NCI-H1105 treated with DMSO at 0.1 percent for 48 hours (cell line): Measurements from ENCODE around the gene ZBTB11.
"Not testable (repeated sequence)": the region's sequence is repeated elsewhere in the genome, so short reads cannot be mapped to it uniquely, and the experiment has no call there.

Experiments
- DNase-seq: peaks from one replicate; lab custom pipeline; 2025; lab: John Stamatoyannopoulos, UW

ZBTB11 gene

DNA sequence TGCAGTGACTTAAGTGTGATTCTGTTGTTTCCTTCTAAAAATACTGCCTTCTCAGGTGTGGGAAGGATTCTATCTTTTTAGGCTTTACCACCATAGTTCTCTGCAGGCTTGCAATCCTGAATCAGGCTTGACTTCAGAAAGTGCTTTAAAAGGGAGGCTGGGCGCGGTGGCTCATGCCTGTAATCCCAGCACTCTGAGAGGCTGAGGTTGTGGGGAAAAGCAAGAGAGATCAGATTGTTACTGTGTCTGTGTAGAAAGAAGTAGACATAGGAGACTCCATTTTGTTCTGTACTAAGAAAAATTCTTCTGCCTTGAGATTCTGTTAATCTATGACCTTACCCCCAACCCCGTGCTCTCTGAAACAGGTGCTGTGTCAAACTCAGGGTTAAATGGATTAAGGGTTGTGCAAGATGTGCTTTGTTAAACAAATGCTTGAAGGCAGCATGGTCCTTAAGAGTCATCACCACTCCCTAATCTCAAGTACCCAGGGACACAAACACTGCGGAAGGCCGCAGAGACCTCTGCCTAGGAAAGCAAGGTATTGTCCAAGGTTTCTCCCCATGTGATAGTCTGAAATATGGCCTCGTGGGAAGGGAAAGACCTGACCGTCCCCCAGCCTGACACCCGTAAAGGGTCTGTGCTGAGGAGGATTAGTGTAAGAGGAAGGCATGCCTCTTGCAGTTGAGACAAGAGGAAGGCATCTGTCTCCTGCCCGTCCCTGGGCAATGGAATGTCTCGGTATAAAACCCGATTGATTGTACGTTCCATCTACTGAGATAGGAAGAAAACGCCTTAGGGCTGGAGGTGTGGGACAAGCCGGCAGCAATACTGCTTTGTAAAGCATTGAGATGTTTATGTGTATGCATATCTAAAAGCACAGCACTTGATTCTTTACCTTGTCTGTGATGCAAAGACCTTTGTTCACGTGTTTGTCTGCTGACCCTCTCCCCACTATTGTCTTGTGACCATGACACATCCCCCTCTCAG, 15.0 kb upstream of the ZBTB11 start:
- DNase-seq = not testable (repeated sequence)

DNA sequence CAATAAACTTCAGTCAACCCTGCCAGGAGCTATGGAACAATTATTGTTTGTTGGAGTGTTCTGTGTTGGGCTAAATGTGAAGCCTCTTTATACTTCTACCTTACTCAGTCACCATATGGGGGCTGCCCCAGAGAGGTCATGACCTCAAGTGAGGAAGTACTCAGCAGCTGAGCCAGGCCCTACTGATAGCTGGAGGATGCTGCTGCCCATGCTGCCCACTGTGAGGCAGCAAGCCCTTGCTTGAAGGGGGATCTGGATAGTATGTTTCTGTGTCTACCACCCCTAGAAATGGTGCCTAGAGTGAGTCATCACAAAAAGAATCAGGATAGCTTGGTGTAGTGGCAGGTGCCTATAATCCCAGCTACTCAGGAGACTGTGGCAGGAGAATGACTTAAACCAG, 14.0 kb upstream of the ZBTB11 start:
- DNase-seq = no peak

DNA sequence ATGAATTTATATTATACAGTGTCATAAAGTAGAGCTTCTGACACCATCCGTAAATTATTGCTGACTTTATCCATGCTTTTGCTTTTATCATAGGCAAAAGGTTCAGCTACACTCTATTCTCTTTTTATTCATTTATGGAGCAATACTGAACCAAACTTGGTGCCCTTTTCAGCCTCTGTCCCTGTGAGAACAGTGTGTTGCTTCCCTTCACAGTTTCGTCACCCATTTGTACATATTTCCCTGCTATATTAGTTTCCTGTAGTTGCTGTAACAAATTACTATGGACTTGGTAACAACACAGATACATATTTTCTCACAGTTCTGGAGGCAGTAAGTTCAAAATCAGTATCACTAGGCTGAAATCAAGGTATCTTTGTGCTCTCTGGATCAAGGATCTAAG, 12.4 kb upstream of the ZBTB11 start:
- no peak for DNase-seq

DNA sequence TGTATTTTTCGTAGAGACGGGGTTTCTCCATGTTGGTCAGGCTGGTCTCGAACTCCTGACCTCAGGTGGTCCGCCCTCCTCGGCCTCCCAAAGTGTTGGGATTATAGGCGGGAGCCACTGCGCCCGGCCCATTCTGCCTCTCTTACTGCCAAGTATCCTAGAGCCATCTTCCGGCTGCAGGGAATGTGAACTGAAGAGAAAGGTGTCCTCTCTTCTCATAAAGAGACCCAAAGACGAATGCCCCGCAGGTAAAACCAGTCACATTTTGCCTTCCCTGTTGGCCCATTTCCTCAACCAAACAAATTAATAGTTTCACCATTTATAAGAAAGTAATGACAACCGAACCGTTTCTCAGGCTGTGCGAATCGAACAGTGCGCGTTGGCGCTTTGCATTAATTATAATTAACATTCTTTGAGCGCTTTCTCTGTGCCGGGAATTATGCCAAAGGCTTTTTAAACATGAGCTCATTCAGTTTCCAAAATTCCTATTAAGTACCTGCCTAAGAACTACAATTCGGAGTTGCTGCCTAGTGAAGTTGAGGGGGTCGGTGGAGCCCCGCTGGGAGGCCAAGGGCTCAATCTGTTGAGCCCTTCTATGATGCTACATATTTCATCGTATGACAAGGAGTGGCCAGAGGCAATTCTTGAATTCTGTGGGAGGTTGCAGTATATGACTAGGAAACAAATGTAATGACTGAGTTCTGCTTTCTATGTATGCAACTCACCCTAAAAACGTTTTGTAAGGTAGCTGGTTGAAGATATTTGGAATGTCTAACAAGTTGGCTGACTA, 10.4 kb upstream of the ZBTB11 start:
- DNase-seq = no peak

DNA sequence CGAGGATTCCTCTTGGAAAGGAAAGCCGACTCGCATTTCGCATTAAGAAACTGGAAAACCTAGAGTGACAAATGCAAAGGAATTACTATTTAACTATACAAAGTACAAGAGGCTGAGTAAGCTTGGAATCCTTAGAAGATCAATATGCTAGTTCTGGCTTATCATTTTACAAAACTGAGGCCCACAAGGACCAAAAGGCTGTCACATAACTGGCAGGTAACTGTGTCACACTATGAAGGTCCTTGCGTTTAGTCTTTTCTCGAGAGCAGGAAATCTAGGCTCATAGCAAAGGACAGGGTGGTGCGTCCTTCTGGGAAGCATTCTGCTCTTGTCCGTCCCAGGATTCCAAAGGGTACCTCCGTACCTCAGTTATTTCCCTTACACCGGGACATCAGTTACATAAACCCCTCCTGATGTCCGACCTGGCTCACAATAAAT, 9.0 kb upstream of the ZBTB11 start:
- no peak for DNase-seq

DNA sequence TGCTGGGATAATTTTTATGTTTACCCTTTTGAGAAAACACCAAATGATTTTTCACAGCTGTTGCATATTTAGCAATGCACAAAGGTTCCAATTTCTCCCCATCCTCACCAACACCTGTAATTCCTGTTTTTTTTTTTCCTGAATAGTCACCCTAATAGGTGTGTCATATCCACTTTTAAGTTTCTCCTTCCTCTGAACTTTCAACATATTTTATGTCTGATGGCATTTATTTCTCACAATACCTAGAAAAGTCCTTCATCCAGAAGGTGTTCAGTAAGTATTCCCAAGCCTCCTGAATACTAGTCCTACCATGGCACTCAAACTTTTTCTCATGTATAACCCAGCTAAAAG, 8.1 kb upstream of the ZBTB11 start:
- no peak for DNase-seq

DNA sequence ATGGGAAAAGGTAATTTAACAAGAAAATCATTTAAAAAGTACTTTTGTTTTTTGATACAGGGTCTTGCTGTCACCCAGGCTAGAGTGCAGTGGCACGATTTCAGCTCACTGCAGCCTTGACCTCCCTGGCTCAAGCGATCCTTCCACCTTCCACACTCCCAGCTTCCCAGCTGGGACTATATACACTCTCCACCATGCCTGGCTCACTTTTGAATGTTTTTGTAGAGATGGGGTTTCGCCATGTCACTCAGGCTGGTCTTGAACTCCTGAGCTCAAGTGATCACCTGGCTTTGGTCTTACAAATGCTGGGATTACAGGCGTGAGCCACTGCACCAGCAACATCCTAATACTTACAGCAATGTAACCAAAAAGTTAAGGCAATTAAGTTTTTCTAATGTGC, 3.5 kb upstream of the ZBTB11 start:
- no peak for DNase-seq

DNA sequence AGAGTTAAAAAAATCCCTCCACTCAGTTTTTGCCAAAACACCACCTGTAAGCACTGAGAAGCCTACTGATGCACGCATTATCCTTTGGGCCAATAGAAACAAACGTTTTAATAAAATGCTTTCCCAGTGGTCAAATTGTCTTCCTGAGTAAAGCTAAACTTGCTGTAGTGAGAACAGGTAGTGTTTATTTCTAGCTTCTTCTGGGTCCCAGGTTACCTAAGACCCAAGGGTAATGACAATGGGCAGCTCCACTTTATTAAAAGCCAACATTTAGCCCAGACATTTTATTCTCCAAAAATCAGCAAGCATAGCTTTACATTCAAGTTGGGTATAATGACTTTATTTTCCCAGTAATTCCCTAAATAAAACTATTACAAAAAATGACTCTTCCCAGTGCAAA, 1.9 kb upstream of the ZBTB11 start:
- not testable (repeated sequence) for DNase-seq

DNA sequence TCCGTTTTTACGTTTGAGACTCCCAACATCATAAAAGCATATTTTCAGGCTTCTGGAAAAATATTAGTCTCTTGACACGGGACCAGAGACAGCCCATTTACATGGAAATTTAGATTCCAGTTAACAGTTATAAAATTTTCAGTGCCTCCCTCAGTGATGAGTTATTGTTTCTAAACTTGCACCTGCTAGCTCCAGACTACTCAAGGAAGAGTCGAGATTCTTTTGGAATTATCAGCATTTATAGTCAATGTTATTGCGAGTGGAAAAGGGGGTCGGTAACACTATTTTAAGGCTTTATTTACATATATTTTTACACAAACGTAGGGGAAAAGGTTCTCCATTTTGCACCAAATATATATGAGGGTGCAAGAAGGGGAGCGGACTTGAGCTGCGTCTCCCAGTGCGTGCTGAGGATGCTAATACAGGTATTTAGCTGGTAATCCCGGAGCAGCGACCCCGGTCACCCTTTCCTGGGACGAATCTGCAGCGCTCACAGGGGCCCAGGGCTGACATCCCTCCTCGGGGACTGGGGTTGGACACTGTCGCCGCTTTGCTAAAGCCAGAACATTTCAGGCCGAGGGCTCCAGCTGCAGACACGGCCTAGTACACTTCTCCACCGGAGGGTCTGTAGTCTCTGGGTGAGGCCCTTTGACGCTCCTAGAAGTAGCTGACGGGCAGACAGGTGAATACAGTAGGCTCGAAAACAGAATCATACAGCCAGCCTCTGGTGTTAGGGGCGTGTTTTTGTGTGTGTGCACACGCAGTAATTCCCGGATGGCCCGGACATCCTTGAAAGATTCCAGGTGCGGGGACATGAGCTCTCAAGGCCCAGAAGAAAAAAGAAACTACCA, 729 bp upstream of the ZBTB11 start:
- no peak for DNase-seq

DNA sequence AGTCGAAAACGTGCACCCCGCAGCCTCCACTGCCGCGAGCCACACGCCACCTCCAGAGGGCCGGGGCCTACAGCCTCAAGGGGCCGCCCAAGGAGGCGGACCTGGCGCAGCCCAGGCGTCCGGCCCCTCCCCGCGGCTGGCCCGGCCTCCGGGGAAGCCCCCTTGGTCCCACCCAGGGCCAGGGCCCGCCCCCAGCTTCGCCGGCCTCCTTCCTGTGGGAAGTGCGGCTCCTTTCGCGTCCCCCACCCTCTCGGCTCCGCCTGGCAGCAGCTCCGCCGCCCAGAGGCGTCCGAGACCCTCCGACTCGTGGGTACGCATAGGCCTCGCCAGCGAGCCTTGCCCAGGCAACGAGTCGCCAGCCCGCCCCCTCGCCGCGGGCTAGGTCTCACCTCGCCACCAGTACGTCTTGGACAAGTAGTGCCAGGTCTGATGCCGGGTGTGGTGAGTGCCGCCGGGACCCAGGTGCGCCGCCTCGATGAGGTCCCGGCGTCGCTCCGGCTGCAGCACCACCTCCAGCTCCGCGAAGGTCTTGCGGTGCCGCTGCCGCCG, 642 bp downstream of the ZBTB11 start:
- DNase-seq = no peak

DNA sequence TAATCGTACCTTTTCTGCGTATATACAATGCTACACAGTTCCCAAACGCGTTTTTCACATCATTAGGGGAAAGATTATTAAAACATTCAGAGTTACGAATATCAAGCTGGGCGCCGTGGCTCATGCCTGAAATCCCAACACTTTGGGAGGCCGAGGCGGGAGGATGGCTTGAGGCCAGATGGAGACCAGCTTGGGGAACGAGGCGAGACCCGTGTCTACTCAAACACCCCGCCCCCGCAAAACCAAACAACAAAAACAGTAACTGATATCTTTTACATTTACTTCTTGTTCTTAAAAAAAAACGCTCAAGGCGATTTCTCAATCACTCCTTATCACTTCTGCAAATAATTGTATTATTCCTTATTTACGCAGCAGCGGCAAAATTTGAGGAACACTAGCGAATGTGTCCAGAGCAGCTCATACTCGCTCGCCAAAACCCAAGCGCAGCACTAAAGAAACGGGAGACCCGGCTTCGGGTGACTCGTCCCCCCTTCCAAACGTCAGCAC, 1.2 kb downstream of the ZBTB11 start:
- no peak for DNase-seq

DNA sequence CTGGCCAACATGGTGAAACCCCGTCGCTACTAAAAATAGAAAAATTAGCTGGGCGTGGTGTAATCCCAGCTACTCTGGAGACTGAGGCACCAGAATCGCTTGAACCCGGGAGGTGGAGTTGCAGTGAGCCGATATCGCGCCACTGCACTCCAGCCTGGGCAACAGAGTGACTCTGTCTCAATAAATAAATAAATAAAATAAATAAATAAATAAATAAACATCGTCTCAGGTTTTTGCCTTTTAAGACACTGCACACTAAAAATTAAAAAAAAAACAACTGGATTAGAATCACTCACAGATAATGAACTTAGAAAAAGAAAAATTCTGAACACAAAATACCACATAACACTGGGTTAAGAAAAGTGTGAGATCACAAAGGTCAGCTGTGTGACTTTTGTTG, 2.4 kb downstream of the ZBTB11 start:
- no peak for DNase-seq

DNA sequence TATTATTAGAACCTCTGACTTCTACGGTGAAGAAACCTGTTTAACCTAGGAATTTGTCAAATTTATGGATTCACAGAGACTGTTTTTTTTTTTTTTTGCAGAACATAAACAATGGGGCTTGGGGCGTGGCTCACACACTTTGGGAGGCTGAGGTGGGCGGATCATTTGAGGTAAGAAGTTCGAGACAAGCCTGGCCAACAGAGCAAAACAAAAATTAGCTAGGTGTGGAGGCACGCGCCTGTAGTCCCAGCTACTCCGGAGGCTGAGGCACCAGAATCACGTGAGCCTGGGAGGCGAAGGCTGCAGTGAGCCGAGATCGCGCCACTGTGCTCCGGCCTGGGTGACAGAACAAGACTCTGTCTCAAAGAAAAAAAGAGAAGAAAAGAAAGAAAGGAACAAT, 3.0 kb downstream of the ZBTB11 start:
- no peak for DNase-seq

DNA sequence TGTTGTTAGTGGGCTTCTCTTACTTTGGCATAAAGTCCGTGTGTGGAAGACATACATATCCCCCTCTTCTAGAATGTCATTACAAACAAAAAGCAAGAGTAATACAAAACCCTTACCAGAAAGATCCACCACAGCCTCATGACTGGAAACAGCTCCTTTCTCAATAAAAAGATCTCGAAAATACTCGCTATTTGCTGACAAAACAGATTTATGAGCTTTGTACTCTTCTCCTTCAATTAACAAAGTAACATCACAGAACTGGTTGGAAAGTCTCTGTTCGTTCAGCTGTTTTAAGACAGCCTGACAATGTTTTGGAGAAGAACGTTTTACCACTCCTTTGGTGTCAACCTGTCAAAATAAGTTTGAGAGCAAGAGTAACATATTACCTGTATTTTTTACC, 5.9 kb downstream of the ZBTB11 start:
- DNase-seq = no peak

DNA sequence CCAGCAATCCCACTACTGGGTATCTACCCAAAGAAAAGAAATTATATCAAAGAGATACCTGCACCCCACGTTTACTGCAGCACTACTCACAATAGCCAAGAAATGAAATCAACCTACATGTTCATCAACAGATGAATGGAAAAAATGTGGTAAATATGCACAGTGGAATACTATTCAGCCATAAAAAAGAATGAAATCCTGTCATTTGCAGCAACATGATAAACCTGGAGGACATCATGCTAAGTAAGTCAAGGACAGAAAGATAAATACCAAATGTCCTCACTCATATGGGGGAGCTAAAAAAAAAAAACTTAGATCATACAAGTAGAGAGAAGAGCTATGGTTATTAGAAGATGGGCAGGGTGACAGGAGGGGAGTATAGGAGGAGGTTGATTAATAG, 9.1 kb downstream of the ZBTB11 start:
- no peak for DNase-seq

DNA sequence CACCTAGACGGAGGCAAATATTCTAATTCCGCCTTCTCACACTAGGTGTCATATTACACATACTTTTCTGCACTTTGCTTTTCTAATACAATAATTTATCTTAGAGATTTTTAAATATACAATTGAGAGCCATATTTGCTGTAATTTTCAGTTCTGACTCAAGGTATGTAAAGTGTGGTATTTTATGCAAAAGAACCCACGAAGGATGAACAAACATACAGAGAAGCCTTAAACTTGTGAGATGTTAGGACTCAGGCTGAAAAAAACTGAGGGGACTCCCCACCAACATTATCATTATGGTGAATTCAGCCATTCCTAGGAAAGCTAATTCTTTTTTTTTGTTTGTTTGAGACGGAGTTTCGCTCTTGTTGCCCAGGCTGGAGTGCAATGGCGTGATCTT, 9.6 kb downstream of the ZBTB11 start:
- DNase-seq = no peak

DNA sequence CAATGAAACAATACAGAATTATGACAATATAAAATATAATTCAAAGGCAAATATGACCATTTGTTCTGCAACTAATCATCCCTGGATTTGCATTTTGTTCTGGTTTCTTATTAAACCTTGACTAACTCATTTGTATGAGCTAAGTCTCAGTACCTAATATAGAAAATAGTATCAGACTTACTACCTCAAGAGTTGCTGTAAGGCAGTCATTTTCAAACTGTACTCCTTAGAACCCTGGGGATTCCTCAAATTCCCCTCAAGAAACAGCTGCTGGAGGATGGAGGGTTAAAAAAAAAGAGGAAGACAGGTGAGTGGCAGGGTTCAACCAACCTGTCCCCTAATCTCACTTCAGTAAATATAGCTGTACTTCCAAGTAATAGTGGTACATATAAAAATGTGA, 11.1 kb downstream of the ZBTB11 start:
- DNase-seq = no peak

DNA sequence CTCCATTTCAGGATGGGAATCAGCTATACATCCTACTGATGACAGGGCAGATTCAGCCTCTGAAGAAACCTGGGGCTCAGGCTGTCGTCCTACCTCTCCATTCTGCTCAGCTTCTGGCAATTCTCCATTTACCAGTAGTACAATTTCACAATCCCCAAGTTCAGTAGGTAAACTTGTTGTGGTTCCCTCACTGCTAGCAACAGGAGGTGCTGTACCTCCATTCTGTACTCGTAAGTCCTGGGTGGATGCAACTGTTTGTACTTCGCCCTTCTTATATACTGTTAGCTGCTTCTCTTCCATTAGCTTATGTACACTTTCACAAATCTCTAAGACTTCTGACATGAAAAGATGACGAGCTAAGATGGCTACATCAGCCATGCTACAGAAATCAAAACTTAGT, 11.6 kb downstream of the ZBTB11 start:
- no peak for DNase-seq

DNA sequence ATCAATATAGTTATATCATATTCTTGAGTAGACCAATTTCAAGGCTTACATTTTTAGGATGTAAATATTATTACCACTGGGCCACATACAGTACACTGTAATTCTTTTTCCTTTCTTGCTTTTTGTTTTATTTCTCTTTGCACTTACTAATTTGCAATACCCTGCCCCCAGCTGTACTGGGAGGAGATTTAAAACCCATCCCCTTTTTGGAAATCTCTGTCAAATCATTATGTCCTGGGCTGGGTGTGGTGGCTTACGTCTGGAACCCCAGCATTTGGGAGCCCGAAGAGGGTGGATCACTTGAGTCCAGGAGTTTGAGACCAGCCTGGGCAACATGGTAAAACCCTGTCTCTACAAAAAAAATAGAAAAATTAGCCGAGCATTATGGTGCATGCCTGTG, 16.2 kb downstream of the ZBTB11 start:
- DNase-seq = no peak

DNA sequence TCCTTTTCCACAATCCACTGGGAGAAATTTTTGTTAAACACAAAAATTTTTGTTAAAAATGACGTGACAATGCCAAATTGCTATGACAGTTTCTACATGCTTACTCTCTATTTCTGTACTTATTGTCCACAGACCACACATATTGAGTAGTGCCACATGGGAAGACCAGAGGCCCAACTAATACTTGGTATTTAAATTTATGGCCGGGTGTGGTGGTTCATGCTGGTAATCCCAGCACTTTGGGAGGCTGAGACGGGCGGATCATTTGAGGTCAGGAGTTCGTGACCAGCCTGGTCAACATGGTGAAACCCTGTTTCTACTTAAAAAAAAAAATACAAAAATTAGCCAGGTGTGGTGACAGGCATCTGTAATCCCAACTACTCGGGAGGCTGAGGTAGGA, 20.3 kb downstream of the ZBTB11 start:
- no peak for DNase-seq

DNA sequence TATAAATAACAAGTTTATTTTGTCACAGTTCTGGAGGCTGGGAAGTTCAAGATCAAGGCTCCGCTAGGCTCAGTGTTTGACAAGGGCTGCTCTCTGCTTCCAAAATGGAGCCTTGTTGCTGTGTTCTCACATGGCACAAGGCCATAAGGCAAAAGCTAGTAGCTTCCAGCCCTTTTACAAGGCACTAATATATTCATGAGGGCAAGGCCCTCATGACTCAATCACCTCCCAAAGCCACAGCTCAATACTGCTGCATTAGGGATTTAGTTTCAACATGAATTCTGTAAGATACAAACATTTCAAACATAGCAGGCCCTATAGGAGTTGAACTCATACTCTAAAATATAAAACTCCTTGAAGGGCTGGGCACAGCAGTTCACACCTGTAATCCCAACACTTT, 30.2 kb downstream of the ZBTB11 start:
- no peak for DNase-seq
